HG02610 (cell line): ENCODE data around the gene BTRC.

Experiments
- ATAC-seq: cut with Tn5 transposase; IDR thresholded peaks from one replicate; pipeline ENCODE4 v1.9.1; 2021; ENCODE audit warnings: mild to moderate bottlenecking, moderate library complexity; ENCODE audit not compliant: unreplicated experiment

Gene BTRC

DNA sequence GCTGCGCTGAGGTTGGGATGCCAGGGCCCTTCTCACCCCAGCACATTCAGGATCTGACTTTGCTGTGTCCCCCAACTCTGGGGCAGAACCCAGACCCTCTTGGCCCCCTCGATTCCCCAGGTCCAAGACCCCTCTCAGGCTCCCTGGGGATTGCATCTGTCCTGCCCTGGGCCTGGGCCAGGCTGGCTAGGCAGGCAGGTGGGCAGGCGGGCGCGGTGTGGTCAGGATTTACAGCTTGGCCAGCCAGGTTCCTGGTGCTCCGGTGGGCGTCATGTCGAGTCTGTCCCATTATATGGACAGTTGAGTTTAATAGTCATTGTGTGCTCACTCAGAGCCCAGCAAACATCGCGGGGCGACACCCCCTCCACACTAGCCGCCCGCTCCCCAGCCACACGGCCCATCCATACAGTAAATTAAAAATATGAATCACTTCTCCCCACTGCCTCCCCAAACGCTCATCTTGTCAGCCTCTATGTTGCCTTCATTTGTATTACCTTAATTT, 210.6 kb downstream of the BTRC start:
- no peak for ATAC-seq

GRCh38 chr10:101565370-101565900, 211.5 kb downstream of the BTRC start:
- ATAC-seq, result no peak

DNA sequence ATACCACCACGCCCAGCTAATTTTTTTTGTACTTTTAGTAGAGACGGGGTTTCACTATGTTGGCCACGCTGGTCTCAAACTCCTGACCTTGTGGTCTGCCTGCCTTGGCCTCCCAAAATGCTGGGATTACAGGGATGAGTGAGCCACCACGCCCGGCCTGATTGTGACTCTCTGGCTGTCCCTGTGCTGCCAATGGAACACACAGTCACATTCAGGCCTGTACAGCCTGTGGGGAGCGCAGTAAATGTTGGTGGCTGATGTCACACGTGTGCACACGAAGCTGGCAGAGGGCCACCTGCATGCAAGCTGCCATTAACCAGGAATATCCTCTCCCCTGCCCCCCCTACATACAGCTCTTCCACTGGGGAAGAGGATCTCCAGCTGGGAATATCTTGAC, 212.0 kb downstream of the BTRC start:
- no peak for ATAC-seq

DNA sequence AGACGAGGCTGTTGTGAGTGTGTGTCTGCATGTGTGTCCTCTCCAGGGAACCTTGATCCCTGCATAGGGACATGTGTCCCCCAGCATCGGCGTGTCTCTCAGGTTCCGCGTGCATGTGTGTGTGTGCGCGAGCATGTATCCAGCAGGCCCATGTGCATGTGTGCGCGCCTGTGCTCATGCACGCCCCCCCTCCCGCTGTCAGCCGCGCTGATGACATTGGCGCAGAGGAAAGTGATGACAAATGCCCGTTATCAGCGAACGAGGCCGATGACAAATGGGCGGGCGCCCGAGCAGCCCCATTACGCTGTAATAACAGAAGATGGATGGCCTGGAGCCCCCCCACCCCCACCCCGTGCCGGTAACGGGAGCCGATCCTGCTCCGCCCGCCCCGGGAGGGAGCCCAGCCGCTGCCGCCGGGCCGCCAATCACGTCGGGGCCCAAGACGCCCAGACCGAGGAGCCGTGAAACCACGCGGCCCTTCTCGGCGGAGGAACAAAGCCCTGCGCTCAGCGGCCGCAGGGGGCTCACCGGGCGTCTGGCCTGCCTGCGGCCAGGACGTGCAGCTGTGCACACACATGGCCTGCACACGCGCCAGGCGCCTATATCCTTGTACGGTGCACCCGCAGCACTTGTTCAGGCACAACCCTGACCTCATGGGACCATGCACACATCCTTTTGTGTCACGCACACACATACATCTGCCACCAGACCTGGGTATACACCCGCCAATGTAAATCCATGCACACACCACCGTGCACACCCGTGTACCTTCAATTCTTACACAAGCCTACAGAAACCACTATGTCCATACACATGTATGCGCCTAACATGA, 212.6 kb downstream of the BTRC start:
- no peak for ATAC-seq

DNA sequence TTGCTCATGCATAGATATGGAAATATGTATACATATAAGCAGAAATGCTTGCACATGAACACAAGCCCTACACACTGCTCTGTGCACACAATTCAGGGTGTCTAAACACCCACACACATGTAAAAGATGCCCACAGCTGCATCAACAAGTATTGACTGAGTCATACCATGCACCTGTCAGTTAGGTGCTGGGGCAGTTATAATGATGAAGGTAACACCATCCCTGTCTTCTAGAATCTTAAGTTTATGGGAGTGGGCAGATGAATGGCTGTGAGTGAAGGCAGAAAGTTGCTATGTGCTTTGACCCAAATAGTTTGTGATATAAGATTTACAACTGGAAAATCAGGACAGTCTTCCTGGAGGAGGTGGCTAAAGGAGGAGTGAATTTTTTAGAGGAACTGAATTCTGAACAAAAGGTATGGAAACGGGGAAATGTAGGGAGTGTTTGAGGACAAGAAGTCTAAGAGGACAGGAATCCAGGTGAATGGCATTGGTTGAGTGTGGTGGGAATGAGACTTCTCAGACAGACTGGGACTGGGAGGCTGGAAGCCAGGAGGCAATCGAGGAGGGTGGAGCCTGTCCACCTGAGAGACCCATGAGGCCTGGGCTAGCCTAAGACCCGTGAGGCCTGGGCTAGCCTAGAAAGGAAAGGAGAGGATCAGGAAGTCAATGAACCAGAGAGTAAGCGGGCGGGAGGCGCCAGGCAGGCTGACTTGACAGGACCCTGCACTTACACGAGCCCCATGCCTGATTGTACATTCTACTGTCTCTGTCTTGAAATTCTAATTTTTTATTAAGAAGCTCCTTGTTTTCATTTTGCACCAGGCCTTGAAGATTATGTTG, 213.4 kb downstream of the BTRC start:
- no peak for ATAC-seq

GRCh38 chr10:101568054-101568745, 214.2 kb downstream of the BTRC start:
- ATAC-seq, result no peak

GRCh38 chr10:101569323-101569621, 215.3 kb downstream of the BTRC start:
- ATAC-seq, result no peak

- ATAC-seq, result peak; percentile 57
Observed at GRCh38 chr10:101569622-101570427, 215.9 kb downstream of the BTRC start.

DNA sequence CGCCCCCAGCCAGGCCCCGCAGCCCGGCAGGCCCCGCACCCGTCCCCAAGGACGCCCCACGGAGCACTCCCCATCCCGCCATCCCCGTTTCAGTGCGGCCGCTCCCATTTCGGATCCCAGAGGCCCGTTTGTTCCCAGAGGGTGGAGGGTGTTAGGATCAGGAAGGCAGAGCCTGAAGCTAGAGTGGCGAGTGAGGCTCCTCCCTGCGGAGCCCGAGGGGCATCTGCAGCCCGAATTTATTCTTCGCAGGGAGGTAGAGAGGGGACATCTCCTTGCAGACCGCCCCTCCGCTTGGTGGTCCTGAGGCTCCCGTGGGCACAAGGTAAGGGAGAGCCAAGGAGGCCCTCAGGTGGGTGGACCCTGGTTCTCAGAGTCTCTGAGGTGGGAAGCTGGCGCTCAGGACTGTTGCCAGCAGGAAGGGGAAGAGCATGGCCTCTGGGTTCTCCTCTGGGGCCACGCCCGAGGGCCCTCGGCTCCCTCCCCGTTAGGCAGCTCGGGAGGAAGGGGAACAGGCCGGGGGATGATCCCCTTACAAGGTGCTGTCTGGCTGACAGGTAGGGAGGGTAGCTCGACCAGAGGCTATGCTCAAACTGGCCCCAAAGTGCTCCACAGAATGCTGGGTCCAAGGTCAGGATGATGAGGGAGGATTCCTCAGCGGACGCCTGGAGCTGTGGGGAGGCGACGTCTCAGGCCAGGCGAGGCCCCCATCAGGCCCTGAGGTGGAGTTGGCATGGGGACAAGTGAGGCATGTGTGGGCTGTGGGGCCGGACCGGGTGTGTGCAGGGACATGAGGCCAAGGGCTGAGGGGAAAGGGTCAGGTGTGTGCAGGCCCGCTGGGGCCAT, 216.7 kb downstream of the BTRC start:
- peak; percentile 15 for ATAC-seq

- ATAC-seq, result no peak
Observed at GRCh38 chr10:101571271-101571925, 217.4 kb downstream of the BTRC start.

- ATAC-seq, result no peak
Observed at GRCh38 chr10:101572126-101572525, 218.2 kb downstream of the BTRC start.

DNA sequence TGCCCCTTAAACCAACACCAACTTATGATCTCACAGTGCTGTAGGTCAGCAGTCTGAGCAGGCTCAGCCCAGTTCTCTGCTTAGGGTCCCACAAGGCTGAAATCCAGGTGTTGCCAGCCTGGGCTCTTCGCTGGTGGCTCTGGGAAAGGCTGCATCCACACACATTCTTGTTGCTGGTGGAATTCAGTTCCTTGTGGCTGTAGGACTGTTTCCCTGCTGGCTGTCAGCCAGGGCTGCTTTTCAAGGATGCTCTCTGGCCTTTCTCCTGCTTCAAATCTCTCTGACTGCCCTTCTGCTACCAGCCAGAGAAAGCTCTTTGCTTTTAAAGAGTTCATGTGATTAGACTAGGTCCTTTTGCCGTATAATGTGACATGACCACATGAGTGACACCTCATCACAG, 218.8 kb downstream of the BTRC start:
- no peak for ATAC-seq

- ATAC-seq, result no peak
Observed at GRCh38 chr10:101573885-101574753, 220.2 kb downstream of the BTRC start.

DNA sequence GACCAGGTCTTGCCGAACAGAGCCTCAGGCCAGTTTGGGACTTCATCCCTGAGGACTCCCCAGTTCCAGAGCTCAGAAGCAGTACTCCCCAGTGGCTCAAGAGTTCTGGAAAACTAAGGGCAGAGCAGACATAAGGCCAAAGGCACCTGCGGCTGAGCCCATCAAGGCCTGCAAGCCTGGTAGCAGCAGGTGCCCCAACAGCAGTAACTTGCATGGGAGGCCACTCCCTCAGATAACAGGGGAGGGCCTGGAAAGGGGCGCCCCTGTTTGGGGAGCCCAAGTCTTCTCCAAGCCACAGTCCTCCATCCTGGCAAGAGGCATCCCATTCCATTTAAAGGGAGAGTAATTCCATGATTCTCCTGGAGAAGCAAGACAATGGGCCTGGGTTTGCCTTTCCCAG, 221.1 kb downstream of the BTRC start:
- no peak for ATAC-seq

- ATAC-seq, result no peak
Observed at GRCh38 chr10:101575580-101576210, 221.7 kb downstream of the BTRC start.

GRCh38 chr10:101576211-101576863, 222.4 kb downstream of the BTRC start:
- ATAC-seq, result no peak
